GM18511 (cell line): ENCODE results near the gene TTC23L.
A peak's percentile ranks its signal among the peaks of the same experiment; 100 is the strongest.

Experiments
- ATAC-seq: cut with Tn5 transposase; IDR thresholded peaks from one replicate; pipeline ENCODE4 v1.9.1; 2021; ENCODE audit warnings: mild to moderate bottlenecking, moderate library complexity; ENCODE audit not compliant: unreplicated experiment

Gene TTC23L

GRCh38 chr5:34868791-34869190, 29.8 kb downstream of the TTC23L start:
- ATAC-seq, result no peak

- no peak for ATAC-seq
These were observed 30.3 kb downstream of the TTC23L start for GRCh38 chr5:34869256-34869655.

- ATAC-seq, result no peak
These were observed 31.4 kb downstream of the TTC23L start for GRCh38 chr5:34870382-34870781.

GRCh38 chr5:34876275-34876674, 37.3 kb downstream of the TTC23L start:
- ATAC-seq, result no peak

GRCh38 chr5:34881246-34881645, 42.3 kb downstream of the TTC23L start:
- no peak for ATAC-seq

GRCh38 chr5:34886392-34887119, 47.6 kb downstream of the TTC23L start:
- ATAC-seq, result no peak

GRCh38 chr5:34889394-34889793, 50.4 kb downstream of the TTC23L start:
- no peak for ATAC-seq

- ATAC-seq, result no peak
These were observed 53.0 kb downstream of the TTC23L start for GRCh38 chr5:34891981-34892380.

GRCh38 chr5:34892414-34892813, 53.5 kb downstream of the TTC23L start:
- ATAC-seq, result no peak

GRCh38 chr5:34894716-34895115, 55.8 kb downstream of the TTC23L start:
- ATAC-seq, result no peak

- ATAC-seq, result no peak
These were observed 56.9 kb downstream of the TTC23L start for GRCh38 chr5:34895641-34896419.

GRCh38 chr5:34897646-34898045, 58.7 kb downstream of the TTC23L start:
- no peak for ATAC-seq

GRCh38 chr5:34898258-34898895, 59.4 kb downstream of the TTC23L start:
- peak; percentile 94 for ATAC-seq

- ATAC-seq, result no peak
These were observed 60.1 kb downstream of the TTC23L start for GRCh38 chr5:34899066-34899465.

GRCh38 chr5:34900652-34901051, 61.7 kb downstream of the TTC23L start:
- no peak for ATAC-seq

- no peak for ATAC-seq
These were observed 64.3 kb downstream of the TTC23L start for GRCh38 chr5:34903260-34903659.

GRCh38 chr5:34905564-34905963, 66.6 kb downstream of the TTC23L start:
- no peak for ATAC-seq

GRCh38 chr5:34913072-34913471, 74.1 kb downstream of the TTC23L start:
- no peak for ATAC-seq

- ATAC-seq, result peak; percentile 23
These were observed 75.7 kb downstream of the TTC23L start for GRCh38 chr5:34914671-34915138.

- peak; percentile 98 for ATAC-seq
These were observed 76.3 kb downstream of the TTC23L start, which contains the start of the genes BRIX1 and RAD1 for GRCh38 chr5:34915139-34915855. Gene BRIX1, plus strand, starts transcription at chr5:34915711. Its CDS starts 28 bp downstream, at chr5:34915739. Gene RAD1, minus strand, starts transcription at chr5:34915504. Its CDS starts 612 bp downstream, at chr5:34914892.

GRCh38 chr5:34915856-34916192, 76.9 kb downstream of the TTC23L start:
- ATAC-seq, result peak; percentile 8
